H1 (cell line): Measurements from ENCODE around the gene PTMA. TPM values are rescaled to one million over a fixed set of nuclear protein-coding genes. Genes with fewer than 3 reads are reported as not detected.
A peak's percentile ranks its signal among the peaks of the same experiment; 100 is the strongest.

ENCODE experiments used
- JUND ChIP-seq: IDR thresholded peaks from 2 replicates; pipeline ENCODE4 v1.6.1; 2011; ENCODE audit warnings: mild to moderate bottlenecking, improper control_type of control experiment, low read length
- POLR2AphosphoS5 ChIP-seq: IDR thresholded peaks from 2 replicates; pipeline ENCODE4 v1.6.1; 2011; ENCODE audit warnings: low read depth, low read length
- RBBP5 ChIP-seq: IDR thresholded peaks from 2 replicates; pipeline ENCODE4 v1.7.1; 2012; ENCODE audit warnings: low read depth, mild to moderate bottlenecking, inconsistent platforms, low read length, moderate library complexity, borderline replicate concordance
- TAF1 ChIP-seq: IDR thresholded peaks from 2 replicates; pipeline ENCODE4 v1.6.1; 2011; ENCODE audit warnings: mild to moderate bottlenecking, low read depth, low read length
- polyA plus RNA-seq, 7 experiments: library from polyadenylated mRNA; depleted of rRNA in 3 of 7; stranded (reverse) in 5 of 7; unstranded in 2 of 7; fragments of >200 nt in 5 of 7; fragments of 200-250 nt in 2 of 7; gene quantifications; 1 replicate in 5 of 7; 2 replicates in 1 of 7; 4 replicates in 1 of 7; pipeline versions ENCODE4 v1.2.1 to v1.2.3, GENCODE V29; 2011 to 2013; ENCODE audit warnings: missing spikeins in 2 of 7, mixed read lengths in 2 of 7
- total RNA-seq: library from RNA; stranded (reverse); fragmentation: NEBNext Ultra II Directional; extraction: Animal tissue kit (Norgen Biotek cat#: 25700); gene quantifications from 2 replicates; pipeline ENCODE4 v1.2.1, GENCODE V29; 2021
- TF ChIP-seq, protein P1 (sequence below): fragments of 300-600 bp; sonication (generic); IDR thresholded peaks from 2 replicates; pipeline ENCODE4 v1.7.1; 2012; ENCODE audit warnings: low read length, moderate library complexity, mild to moderate bottlenecking, inconsistent platforms; ENCODE audit not compliant: insufficient replicate concordance
- TF ChIP-seq, protein P2 (sequence below), 3 experiments: IDR thresholded peaks; 1 replicate in 2 of 3; 2 replicates in 1 of 3; pipeline versions ENCODE4 v1.5.1 to v1.6.1; 2011; ENCODE audit warnings: low read length in 3 of 3, mild to moderate bottlenecking in 3 of 3, inconsistent platforms in 2 of 3, low read depth in 1 of 3, moderate library complexity in 1 of 3; ENCODE audit not compliant: insufficient read depth in 1 of 3; ENCODE audit errors: control extremely low read depth in 1 of 3
- TF ChIP-seq, protein P3 (sequence below): IDR thresholded peaks from 2 replicates; pipeline ENCODE4 v1.6.1; 2011; ENCODE audit warnings: low read depth, mild to moderate bottlenecking, low read length; ENCODE audit not compliant: insufficient read depth

The PTMA gene
- total and polyA plus RNA-seq, 2 of the 8 experiments (the other 6 are each of a cell fraction or from before 2014, with no cell fraction given) = 683 to 2,680 TPM

DNA sequence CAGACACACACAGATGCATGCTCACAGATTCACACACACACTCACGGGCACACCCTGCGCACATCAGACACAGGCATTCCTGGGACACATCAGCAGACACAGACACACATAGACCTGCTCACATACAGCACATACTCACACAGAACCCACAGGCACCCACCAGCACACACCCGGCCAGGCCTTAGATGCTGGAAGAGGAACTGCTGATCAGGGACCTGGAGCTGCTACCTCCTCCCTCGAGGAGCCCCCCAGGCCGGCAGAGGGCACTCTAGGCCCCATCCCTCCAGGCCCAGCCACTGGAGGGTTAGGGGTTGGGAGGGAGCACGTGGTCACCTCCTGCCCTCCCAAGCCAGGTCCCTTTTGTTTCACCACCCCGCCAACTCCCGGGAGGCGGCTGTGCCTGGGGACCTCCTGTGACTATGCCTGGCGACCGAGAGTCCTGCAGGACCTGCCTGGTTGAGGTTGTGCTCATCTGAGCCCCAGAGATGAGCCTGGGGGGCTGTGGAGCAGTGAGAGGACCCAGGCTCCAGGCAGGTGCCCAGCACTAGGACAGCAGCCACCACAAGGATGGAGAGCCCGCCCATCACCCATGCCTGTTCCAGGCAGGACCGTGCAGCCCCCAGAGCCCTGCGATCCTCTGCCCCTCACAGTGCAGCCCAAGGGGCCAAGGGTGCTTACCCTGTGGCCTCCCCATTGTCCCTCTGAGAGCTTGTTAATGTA is 21.0 kb upstream of the PTMA start (continued):
- TF ChIP-seq, protein P1, sequence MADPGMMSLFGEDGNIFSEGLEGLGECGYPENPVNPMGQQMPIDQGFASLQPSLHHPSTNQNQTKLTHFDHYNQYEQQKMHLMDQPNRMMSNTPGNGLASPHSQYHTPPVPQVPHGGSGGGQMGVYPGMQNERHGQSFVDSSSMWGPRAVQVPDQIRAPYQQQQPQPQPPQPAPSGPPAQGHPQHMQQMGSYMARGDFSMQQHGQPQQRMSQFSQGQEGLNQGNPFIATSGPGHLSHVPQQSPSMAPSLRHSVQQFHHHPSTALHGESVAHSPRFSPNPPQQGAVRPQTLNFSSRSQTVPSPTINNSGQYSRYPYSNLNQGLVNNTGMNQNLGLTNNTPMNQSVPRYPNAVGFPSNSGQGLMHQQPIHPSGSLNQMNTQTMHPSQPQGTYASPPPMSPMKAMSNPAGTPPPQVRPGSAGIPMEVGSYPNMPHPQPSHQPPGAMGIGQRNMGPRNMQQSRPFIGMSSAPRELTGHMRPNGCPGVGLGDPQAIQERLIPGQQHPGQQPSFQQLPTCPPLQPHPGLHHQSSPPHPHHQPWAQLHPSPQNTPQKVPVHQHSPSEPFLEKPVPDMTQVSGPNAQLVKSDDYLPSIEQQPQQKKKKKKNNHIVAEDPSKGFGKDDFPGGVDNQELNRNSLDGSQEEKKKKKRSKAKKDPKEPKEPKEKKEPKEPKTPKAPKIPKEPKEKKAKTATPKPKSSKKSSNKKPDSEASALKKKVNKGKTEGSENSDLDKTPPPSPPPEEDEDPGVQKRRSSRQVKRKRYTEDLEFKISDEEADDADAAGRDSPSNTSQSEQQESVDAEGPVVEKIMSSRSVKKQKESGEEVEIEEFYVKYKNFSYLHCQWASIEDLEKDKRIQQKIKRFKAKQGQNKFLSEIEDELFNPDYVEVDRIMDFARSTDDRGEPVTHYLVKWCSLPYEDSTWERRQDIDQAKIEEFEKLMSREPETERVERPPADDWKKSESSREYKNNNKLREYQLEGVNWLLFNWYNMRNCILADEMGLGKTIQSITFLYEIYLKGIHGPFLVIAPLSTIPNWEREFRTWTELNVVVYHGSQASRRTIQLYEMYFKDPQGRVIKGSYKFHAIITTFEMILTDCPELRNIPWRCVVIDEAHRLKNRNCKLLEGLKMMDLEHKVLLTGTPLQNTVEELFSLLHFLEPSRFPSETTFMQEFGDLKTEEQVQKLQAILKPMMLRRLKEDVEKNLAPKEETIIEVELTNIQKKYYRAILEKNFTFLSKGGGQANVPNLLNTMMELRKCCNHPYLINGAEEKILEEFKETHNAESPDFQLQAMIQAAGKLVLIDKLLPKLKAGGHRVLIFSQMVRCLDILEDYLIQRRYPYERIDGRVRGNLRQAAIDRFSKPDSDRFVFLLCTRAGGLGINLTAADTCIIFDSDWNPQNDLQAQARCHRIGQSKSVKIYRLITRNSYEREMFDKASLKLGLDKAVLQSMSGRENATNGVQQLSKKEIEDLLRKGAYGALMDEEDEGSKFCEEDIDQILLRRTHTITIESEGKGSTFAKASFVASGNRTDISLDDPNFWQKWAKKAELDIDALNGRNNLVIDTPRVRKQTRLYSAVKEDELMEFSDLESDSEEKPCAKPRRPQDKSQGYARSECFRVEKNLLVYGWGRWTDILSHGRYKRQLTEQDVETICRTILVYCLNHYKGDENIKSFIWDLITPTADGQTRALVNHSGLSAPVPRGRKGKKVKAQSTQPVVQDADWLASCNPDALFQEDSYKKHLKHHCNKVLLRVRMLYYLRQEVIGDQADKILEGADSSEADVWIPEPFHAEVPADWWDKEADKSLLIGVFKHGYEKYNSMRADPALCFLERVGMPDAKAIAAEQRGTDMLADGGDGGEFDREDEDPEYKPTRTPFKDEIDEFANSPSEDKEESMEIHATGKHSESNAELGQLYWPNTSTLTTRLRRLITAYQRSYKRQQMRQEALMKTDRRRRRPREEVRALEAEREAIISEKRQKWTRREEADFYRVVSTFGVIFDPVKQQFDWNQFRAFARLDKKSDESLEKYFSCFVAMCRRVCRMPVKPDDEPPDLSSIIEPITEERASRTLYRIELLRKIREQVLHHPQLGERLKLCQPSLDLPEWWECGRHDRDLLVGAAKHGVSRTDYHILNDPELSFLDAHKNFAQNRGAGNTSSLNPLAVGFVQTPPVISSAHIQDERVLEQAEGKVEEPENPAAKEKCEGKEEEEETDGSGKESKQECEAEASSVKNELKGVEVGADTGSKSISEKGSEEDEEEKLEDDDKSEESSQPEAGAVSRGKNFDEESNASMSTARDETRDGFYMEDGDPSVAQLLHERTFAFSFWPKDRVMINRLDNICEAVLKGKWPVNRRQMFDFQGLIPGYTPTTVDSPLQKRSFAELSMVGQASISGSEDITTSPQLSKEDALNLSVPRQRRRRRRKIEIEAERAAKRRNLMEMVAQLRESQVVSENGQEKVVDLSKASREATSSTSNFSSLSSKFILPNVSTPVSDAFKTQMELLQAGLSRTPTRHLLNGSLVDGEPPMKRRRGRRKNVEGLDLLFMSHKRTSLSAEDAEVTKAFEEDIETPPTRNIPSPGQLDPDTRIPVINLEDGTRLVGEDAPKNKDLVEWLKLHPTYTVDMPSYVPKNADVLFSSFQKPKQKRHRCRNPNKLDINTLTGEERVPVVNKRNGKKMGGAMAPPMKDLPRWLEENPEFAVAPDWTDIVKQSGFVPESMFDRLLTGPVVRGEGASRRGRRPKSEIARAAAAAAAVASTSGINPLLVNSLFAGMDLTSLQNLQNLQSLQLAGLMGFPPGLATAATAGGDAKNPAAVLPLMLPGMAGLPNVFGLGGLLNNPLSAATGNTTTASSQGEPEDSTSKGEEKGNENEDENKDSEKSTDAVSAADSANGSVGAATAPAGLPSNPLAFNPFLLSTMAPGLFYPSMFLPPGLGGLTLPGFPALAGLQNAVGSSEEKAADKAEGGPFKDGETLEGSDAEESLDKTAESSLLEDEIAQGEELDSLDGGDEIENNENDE = no peak
- no peak for TF ChIP-seq RBBP5
- TF ChIP-seq JUND = no peak
- peak; percentile 64 for TF ChIP-seq TAF1
- peak; percentile 24 for TF ChIP-seq POLR2AphosphoS5
- TF ChIP-seq, protein P2, sequence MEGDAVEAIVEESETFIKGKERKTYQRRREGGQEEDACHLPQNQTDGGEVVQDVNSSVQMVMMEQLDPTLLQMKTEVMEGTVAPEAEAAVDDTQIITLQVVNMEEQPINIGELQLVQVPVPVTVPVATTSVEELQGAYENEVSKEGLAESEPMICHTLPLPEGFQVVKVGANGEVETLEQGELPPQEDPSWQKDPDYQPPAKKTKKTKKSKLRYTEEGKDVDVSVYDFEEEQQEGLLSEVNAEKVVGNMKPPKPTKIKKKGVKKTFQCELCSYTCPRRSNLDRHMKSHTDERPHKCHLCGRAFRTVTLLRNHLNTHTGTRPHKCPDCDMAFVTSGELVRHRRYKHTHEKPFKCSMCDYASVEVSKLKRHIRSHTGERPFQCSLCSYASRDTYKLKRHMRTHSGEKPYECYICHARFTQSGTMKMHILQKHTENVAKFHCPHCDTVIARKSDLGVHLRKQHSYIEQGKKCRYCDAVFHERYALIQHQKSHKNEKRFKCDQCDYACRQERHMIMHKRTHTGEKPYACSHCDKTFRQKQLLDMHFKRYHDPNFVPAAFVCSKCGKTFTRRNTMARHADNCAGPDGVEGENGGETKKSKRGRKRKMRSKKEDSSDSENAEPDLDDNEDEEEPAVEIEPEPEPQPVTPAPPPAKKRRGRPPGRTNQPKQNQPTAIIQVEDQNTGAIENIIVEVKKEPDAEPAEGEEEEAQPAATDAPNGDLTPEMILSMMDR (IDR thresholded peaks at IDR 0.05; ENCODE audit: control extremely low read depth in 1 of 3, insufficient read depth in 1 of 3, low read depth in 1 of 3, low read length in 3 of 3) = peak in 2 of 3 experiments; percentile 79 to 92; a peak in 3 of 4 replicates
- TF ChIP-seq, protein P3, sequence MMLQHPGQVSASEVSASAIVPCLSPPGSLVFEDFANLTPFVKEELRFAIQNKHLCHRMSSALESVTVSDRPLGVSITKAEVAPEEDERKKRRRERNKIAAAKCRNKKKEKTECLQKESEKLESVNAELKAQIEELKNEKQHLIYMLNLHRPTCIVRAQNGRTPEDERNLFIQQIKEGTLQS = peak; percentile 44; the same call in 1 of the 2 replicates
